Coronary artery (tissue), 2 donors: Measurements from ENCODE around the gene PGBD1.
A peak's percentile ranks its signal among the peaks of the same experiment; 100 is the strongest.

Source experiments
- DNase-seq: peaks from one replicate; pipeline ENCODE4 v3.0.0-alpha.2; 2017; ENCODE audit warnings: low spot score
- H3K27ac ChIP-seq, 2 donors: fragments of 200-600 bp; sonication (generic); one replicate each; pipeline ENCODE4 v1.5.1; 2016 to 2019
- H3K4me3 ChIP-seq: fragments of 200-600 bp; sonication (generic); 2 replicates; pipeline ENCODE4 v1.5.1; 2016; ENCODE audit warnings: mild to moderate bottlenecking, moderate library complexity
- CTCF ChIP-seq: fragments of 200-600 bp; sonication (generic); IDR thresholded peaks from one replicate; pipeline ENCODE4 v1.5.1; 2019; ENCODE audit warnings: antibody characterized with exemption

PGBD1 gene

GRCh38 chr6:28351493-28351925 is 70.1 kb downstream of the PGBD1 start:
- DNase-seq = no peak
- TF ChIP-seq CTCF = no peak
- H3K4me3 ChIP-seq = no peak overlapping the region
- peak overlapping the region in 1 of 2 donors; percentile 6 for H3K27ac ChIP-seq
